ENCODE results near the gene MIF. TPM values are rescaled to one million over a fixed set of nuclear protein-coding genes. Genes with fewer than 3 reads are reported as not detected.

Gene MIF
- total RNA-seq, 1 experiment from 2014 or later = 1,068 TPM

DNA sequence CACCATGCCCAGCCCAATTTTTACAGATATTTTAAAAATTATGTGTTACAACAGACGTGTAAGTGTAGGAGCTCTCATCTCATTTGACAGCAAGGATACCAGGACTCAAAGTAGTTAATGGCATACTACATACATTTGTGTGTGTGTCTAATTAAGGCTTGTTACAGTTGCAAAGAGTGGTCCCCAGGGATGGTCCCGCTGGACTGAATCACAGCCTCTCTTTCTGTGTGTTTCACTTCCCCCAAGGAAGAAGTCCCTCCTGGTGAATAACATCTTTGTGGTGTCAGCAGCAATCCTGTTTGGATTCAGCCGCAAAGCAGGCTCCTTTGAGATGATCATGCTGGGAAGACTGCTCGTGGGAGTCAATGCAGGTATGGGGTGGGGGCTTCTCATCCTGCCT lies 19.3 kb upstream of the MIF start:
- no peak overlapping the region for H2BK20ac ChIP-seq (ENCODE audit: low read depth, low read length, poor library complexity, severe bottlenecking)
- no peak overlapping the region for H3K9ac ChIP-seq (ENCODE audit: extremely low read depth, insufficient read length, low read length)
- H3T11ph ChIP-seq (ENCODE audit: low read length) = no peak overlapping the region
- H4K5ac ChIP-seq (ENCODE audit: insufficient read length, low read depth, low read length) = no peak overlapping the region
- no peaks in the 10 kb centered on the region for H3K79me1 ChIP-seq (ENCODE audit: insufficient read depth, low read depth, low read length, poor library complexity, severe bottlenecking)
- no peak overlapping the region for H2BK5ac ChIP-seq (ENCODE audit: insufficient read length, low read length)
- H3K27ac ChIP-seq (ENCODE audit: insufficient read length, low read depth, low read length) = no peak overlapping the region
- H4K8ac ChIP-seq (replicated peaks; ENCODE audit: insufficient read length, low read depth, low read length) = no peak overlapping the region
- H3K4me2 ChIP-seq (ENCODE audit: insufficient read depth, insufficient read length, low read length) = no peak overlapping the region
- H3K14ac ChIP-seq (ENCODE audit: insufficient read depth, low read length) = no peak overlapping the region
- no peak overlapping the region for H2BK15ac ChIP-seq (ENCODE audit: low read depth, low read length)
- no CpG with 5 or more reads among the region's 4 CpGs for WGBS (ENCODE audit: extremely low coverage, insufficient read length, low lambda C conversion rate)
- H3K4ac ChIP-seq (ENCODE audit: low read depth, low read length) = no peak overlapping the region
- H3K9me3 Mint-ChIP-seq = no peaks in the 10 kb centered on the region
- no peaks in the 10 kb centered on the region for H4K20me1 ChIP-seq (ENCODE audit: control insufficient read depth, insufficient read depth, insufficient read length)
- H3K36me3 Mint-ChIP-seq (ENCODE audit: insufficient read depth in 1 of 3, low read depth in 3 of 3) = peaks cover 9 to 23% (median 15%) of the 10 kb centered on the region in 3 experiments
- no peaks in the 10 kb centered on the region for H3K27me3 Mint-ChIP-seq (ENCODE audit: low read depth)
- H3K9me3 ChIP-seq (ENCODE audit: control insufficient read depth, low read depth, low read length) = no peaks in the 10 kb centered on the region
- H4K91ac ChIP-seq (ENCODE audit: insufficient read length, low read depth, low read length) = no peak overlapping the region
- no peak overlapping the region for H3K56ac ChIP-seq (ENCODE audit: insufficient read length, low read depth, low read length)
- H2BK12ac ChIP-seq (ENCODE audit: insufficient read length, low read depth, low read length) = no peak overlapping the region
- no peak for TF ChIP-seq CTCF (conservative IDR thresholded peaks at IDR 0.05)
- no peak overlapping the region for H3K27ac Mint-ChIP-seq
- H3K23me2 ChIP-seq (ENCODE audit: insufficient read length, low read depth, low read length, poor library complexity, severe bottlenecking) = no peaks in the 10 kb centered on the region
- DNase-seq = no peak
- no peak overlapping the region for H2AFZ ChIP-seq (ENCODE audit: low read length)
- H2AK5ac ChIP-seq (ENCODE audit: insufficient read length, low read length) = no peak overlapping the region
- H3K18ac ChIP-seq (ENCODE audit: insufficient read length, low read depth, low read length) = no peak overlapping the region
- no peak overlapping the region for H3K4me3 Mint-ChIP-seq
- H3K23ac ChIP-seq (ENCODE audit: insufficient read length, low read depth, low read length) = no peak overlapping the region
- no peak overlapping the region for H2BK120ac ChIP-seq (ENCODE audit: low read depth, low read length, poor library complexity, severe bottlenecking)
- no peaks in the 10 kb centered on the region for H3K4me1 ChIP-seq (ENCODE audit: insufficient read depth, low read length)
- H3K4me1 Mint-ChIP-seq = peaks cover 0 to 4% of the 10 kb centered on the region in 2 experiments; a peak in 1 of 4 replicates
- no peaks in the 10 kb centered on the region for H3K27me3 ChIP-seq (ENCODE audit: insufficient read depth, low read length)
- H3K79me2 ChIP-seq (ENCODE audit: insufficient read depth, low read length) = no peaks in the 10 kb centered on the region
